Choroid plexus epithelial cell (primary cell): Measurements from ENCODE around the gene OSBPL2.

ENCODE experiments used
- DNase-seq: peaks from one replicate; pipeline ENCODE4 v3.0.0-alpha.2; 2010; ENCODE audit warnings: low read depth
- H3K4me3 ChIP-seq: 2 replicates; pipeline ENCODE4 v1.5.1; 2011; ENCODE audit warnings: low read depth, mild to moderate bottlenecking, control low read depth, low read length, moderate library complexity
- TF ChIP-seq, protein P1 (sequence below): conservative IDR thresholded peaks from 2 replicates; pipeline ENCODE4 v1.5.1; 2011; ENCODE audit warnings: low read depth, mild to moderate bottlenecking, control low read depth, inconsistent platforms, low read length, moderate library complexity

Gene OSBPL2

DNA sequence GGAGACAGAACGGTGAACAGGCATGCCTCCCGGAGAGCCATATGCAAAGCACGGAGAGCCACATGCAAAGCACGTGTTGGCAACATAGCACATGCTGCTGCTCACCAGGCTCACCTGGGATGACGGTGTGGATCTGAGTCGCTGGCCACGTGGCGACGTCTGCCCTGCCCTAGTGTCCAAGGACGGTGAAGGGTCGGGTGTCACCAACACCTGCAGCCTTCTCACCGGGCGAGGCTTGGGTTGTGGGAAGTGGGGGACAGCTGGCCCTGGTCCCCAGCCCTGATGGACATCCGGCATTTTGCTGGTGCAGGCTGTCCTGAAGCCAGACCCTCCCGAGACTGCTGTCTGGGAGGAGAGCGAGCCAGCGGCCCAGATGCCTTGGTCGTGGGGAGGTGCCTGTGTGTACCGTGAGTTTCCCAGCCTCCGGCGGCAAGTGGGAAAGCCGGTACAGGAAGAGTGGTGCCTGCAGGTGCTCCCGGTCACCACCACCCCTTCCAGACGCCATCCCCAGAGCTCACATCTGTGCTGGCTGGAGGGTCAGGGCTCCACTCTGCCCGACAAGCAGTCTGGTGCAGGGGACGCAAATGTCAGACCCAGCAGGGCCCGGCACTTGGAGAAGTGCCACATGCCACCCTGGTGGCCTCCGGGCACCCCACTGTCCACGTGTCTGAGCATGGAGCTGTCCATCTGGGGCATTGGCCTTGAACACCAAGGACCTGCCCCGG lies 58.6 kb downstream of the OSBPL2 start:
- TF ChIP-seq, protein P1, sequence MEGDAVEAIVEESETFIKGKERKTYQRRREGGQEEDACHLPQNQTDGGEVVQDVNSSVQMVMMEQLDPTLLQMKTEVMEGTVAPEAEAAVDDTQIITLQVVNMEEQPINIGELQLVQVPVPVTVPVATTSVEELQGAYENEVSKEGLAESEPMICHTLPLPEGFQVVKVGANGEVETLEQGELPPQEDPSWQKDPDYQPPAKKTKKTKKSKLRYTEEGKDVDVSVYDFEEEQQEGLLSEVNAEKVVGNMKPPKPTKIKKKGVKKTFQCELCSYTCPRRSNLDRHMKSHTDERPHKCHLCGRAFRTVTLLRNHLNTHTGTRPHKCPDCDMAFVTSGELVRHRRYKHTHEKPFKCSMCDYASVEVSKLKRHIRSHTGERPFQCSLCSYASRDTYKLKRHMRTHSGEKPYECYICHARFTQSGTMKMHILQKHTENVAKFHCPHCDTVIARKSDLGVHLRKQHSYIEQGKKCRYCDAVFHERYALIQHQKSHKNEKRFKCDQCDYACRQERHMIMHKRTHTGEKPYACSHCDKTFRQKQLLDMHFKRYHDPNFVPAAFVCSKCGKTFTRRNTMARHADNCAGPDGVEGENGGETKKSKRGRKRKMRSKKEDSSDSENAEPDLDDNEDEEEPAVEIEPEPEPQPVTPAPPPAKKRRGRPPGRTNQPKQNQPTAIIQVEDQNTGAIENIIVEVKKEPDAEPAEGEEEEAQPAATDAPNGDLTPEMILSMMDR = no peak
- DNase-seq = no peak
- no peak overlapping the region for H3K4me3 ChIP-seq

DNA sequence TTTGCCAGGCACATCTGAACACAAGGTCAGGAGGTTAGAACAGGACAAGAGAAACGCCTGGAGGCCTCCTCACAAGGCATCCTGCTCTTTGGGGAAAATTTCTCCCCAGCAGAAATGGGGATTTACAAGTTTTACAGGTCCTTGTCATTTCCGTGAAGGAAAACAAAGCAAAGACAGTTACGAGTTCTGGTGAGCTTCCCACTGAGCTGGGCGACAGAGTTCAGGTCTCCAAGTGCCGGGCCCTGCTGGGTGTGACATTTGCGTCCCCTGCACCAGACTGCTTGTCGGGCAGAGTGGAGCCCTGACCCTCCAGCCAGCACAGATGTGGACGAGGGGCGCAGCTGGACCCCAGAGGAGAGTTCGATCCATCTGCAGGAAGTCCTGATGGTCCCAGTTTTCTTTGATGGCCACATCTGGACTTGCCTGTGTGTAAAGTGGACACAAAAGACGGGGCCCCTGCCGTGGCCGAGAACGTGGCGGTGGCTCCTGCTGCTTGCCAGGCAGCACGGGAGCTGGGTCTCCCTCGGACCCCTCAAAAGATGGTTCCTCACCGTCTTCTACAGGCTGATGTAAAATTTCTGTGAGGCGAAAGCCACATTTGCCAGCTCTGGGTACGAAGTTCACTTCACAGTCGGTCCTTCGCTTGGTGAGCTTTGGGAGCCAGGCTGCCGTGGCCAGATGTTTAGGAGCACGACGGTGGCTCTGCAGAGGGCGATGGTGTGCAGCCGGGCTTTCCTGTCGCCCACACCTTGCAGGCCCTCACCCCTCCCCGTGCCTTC lies 59.3 kb downstream of the OSBPL2 start:
- H3K4me3 ChIP-seq = no peak overlapping the region
- TF ChIP-seq, protein P1 = no peak
- no peak for DNase-seq

GRCh38 chr20:62298577-62299249 lies 60.4 kb downstream of the OSBPL2 start:
- TF ChIP-seq, protein P1 = no peak

GRCh38 chr20:62299666-62300236 lies 61.4 kb downstream of the OSBPL2 start:
- DNase-seq = no peak
- H3K4me3 ChIP-seq = no peak overlapping the region
- TF ChIP-seq, protein P1 = no peak

More at GRCh38 chr20:62298577-62299249, 60.4 kb downstream of the OSBPL2 start:
- no peak for DNase-seq
- no peak overlapping the region for H3K4me3 ChIP-seq

DNA sequence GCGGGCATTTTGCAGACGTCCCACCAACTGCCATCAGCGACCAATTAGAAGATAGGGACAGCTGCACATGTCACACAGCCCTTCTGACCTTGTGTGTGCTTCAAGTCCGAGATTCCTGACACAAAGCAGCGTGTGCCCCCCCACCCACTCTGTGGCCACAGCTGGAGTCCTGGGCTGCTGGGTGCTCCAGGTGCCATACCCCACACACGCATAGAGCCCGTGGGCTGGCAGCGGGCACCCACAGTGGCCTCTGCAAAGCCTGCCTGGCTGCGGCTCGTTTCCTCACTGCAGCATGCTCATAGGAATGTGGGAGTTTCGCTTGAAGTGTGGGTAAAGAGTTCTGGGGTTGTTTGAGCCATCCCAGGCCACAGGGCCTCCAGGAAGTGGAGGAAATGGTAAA lies 62.0 kb downstream of the OSBPL2 start:
- H3K4me3 ChIP-seq = no peak overlapping the region
- TF ChIP-seq, protein P1 = no peak
- DNase-seq = no peak

DNA sequence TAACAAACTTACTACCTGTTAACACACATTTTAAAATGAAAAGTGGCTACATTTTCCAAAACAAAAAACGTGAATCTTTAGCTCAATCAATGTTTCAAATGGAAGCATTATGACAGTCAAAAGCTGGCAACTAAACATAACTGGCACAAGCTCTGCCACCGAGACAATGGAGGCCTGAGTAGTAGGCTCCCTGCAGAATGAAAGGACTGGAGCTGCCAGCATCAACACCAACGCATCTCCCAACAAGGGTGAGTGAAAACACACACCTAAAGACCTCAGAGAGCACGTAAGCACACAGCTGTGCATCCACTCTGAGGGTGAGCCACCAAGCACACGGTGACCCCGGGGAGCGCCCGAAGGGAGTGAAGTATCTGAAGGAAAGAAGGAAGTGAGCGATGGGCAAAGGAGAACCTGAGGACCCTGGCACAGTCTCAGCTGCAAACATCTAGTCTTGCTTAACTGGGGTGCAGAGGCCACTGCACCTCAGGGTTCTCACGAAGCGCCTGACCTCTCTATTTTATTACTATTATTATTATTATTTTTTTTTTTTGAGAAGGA lies 62.9 kb downstream of the OSBPL2 start:
- no peak for DNase-seq
- TF ChIP-seq, protein P1 = no peak

More for the DNA sequence above, 62.9 kb downstream of the OSBPL2 start:
- H3K4me3 ChIP-seq = no peak overlapping the region
